Eye (tissue), 1 donor: ENCODE measurements around the gene DISP2.

Experiments
- DNase-seq: peaks from one replicate; pipeline ENCODE4 v3.0.0-alpha.2; 2015

DISP2 gene

DNA sequence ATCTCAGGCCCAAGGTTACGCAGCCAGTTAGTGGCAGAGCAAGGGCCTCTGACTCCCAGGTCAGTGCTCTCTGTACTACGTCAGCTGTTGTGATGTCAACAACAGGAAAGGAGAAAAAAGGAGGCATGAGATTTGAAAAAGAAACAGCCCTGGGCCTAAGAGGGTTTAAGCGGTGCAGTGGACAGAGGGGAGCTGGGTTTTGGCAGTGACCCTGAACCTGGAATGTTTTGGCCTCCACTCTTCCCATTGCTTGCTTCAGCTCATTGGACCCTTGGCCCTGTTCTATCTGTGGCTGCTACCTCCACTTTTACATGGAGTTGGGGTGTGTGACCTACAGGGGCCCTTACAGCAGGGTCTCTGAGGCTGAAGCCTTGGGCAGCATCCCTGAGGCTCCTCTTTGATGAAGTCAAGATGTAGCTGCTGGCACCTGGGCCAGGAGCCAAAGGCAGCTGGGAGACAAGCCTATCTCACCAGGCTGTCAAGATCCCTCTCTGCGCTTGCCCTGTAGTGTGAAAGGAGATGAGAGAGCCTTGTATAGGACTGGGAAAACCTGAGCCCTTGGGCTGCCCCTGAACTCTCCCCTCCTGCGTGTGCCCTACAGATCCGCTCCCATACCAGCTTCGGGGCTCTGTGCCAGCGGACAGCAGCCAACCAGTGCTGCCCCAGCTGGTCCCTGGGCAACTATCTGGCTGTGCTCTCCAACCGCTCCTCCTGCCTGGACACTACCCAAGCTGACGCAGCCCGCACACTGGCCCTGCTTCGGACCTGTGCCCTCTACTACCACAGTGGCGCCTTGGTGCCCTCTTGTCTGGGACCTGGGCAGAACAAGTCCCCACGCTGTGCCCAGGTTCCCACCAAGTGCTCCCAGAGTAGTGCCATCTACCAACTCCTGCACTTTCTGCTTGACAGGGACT, 8.7 kb downstream of the DISP2 start:
- no peak for DNase-seq

DNA sequence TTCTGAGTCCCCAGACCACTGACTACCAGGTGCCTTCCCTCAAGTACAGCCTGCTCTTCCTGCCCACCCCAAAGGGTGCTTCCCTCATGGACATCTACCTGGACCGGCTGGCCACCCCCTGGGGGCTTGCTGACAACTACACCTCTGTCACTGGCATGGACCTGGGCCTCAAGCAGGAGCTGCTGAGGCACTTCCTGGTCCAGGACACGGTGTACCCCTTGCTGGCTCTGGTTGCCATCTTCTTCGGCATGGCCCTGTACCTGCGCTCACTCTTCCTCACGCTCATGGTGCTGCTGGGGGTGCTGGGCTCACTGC, 9.3 kb downstream of the DISP2 start:
- no peak for DNase-seq

DNA sequence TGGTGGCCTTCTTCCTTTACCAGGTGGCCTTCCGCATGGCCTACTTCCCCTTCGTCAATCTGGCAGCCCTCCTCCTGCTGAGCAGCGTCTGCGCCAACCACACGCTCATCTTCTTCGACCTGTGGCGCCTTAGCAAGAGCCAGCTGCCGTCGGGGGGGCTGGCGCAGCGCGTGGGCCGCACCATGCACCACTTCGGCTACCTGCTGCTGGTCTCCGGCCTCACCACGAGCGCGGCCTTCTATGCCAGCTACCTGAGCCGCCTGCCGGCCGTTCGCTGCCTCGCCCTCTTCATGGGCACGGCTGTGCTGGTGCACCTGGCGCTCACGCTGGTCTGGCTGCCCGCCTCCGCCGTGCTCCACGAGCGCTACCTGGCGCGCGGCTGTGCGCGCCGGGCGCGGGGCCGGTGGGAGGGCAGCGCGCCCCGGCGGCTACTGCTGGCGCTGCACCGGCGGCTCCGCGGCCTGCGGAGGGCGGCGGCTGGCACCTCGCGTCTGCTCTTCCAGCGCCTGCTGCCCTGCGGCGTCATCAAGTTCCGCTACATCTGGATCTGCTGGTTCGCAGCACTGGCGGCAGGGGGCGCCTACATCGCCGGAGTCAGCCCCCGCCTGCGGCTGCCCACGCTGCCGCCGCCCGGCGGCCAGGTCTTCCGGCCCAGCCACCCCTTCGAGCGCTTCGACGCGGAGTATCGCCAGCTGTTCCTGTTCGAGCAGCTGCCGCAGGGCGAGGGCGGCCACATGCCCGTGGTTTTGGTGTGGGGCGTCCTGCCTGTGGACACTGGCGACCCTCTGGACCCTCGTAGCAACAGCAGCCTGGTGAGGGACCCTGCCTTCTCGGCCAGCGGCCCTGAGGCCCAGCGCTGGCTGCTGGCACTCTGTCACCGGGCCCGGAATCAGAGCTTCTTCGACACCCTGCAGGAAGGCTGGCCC, 9.9 kb downstream of the DISP2 start:
- peak; percentile 94 for DNase-seq

DNA sequence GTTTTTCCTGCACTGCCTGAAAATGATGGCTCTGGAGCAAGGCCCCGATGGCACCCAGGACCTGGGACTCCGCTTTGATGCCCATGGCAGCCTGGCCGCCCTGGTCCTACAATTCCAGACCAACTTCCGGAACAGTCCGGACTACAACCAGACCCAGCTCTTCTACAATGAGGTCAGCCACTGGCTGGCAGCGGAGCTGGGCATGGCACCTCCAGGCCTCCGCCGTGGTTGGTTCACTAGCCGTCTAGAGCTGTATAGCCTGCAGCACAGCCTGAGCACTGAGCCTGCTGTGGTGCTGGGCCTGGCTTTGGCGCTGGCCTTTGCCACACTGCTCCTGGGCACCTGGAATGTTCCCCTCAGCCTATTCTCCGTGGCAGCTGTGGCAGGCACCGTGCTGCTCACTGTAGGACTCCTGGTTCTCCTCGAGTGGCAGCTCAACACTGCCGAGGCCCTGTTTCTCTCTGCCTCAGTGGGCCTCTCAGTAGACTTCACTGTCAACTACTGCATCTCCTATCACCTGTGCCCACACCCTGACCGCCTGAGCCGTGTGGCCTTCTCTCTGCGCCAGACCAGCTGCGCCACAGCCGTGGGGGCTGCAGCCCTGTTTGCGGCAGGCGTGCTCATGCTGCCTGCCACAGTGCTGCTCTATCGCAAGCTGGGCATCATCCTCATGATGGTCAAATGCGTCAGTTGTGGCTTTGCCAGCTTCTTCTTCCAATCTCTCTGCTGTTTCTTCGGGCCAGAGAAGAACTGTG, 10.9 kb downstream of the DISP2 start:
- DNase-seq = no peak

DNA sequence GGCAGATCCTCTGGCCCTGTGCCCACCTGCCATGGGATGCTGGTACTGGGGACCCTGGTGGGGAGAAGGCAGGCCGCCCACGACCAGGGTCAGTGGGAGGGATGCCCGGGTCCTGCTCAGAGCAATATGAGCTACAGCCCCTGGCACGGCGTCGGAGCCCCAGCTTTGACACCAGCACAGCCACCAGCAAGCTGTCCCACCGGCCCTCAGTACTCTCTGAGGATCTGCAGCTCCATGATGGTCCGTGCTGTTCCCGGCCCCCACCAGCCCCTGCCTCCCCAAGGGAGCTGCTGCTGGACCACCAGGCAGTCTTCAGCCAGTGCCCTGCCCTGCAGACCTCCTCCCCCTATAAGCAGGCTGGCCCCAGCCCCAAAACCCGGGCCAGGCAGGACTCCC, 11.5 kb downstream of the DISP2 start:
- DNase-seq = no peak

DNA sequence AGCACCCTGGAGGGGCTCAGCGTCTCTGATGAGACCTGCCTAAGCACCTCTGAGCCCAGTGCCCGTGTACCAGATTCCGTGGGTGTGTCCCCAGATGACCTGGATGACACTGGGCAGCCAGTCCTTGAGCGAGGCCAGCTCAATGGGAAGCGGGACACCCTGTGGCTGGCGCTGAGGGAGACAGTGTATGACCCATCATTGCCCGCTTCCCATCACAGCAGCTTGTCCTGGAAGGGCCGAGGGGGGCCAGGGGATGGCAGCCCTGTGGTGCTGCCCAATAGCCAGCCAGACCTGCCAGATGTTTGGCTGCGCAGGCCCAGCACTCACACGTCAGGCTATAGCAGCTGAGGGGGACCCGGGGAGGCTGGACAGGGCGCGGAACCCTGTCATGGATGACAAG, 12.0 kb downstream of the DISP2 start:
- no peak for DNase-seq

DNA sequence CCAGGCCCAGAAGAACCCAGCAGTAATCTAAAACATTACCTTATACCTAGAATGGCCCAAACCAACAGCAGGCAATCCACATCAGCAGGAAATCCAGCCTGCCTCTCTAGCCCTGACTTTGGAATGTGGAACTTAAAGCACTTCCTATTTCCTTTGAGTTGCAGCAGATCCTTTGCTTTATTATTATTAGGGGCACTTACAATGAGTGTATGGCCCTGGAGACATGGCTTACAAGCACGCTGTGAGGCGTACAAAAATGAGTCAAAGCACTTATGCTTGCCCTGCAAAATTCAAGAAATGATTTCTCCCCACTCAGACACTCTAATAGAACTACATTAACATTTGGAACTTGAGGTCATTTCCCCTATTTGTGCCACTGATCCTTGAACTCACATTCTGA, 15.0 kb downstream of the DISP2 start:
- DNase-seq = no peak

DNA sequence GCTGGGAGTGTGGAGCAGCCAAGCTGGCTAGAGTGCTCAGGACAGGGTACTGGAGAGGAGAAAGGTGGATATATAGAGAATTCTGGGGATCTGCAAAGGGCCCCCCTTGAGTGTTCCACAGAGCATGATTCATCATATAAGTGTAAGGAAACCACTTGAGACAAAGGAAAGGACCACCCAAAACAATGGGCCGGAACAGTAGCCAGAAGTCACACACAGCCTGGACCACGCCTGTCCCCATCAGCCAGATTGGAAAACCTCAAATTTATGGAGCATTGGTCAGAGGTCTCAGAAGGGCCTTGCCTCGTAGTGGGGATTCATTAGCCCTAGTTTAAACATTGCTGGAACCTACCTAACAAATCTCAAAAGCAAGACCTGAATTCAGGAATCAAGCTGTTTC, 19.6 kb downstream of the DISP2 start:
- no peak for DNase-seq

DNA sequence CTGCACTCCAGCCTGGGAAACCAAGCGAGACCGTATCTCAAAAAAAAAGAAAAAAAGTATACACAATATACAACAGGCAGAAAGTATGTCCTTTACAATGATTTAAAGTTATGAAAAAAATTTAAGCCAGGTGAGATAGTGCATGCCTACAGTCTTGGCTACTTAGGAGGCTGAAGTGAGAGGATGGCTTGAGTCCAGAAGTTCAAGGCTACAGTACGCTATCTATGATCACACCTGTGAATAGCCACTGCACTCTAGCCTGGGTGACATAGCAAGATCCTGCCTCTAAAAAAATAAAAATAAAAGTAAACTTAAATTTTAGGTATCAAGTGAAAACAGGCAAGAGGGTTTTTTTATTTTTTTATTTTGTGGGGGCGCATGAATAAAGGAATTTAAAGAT, 21.4 kb downstream of the DISP2 start:
- DNase-seq = no peak

DNA sequence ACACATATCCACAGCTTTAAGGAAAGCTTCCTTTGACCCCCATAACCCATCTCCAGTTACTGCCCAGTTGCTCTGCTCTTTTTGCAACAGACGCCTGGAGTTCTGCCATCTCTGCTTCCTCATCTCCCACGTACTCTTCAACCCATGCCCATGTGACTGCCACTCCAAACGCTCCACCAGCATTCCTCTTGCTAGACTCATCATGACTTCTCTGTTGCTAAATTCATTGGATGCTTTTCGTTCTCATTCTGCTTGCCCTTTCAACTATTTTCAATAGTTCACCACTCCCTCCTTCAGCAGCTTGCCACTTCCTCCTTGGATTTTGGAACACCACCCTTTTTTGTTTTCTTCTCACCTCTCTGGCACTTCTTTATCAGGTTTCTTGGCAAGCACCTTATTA, 21.8 kb downstream of the DISP2 start:
- no peak for DNase-seq

DNA sequence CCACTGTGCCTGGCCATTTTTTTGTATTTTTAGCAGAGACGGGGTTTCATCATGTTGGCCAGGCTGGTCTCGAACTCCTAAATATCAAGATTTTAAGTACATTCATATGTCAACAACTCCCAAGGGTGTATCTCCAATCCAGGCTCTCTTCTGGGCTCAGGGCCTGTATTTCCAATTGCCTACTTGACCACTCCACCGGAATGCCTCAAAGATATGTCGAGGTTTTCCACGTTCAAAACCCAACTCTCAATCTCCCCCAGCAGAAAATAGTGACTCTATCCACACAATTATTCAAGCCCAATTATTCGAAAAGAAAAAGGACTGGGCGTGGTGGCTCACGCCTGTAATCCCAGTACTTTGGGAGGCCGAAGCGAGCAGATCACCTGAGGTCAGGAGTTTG, 22.6 kb downstream of the DISP2 start:
- no peak for DNase-seq

DNA sequence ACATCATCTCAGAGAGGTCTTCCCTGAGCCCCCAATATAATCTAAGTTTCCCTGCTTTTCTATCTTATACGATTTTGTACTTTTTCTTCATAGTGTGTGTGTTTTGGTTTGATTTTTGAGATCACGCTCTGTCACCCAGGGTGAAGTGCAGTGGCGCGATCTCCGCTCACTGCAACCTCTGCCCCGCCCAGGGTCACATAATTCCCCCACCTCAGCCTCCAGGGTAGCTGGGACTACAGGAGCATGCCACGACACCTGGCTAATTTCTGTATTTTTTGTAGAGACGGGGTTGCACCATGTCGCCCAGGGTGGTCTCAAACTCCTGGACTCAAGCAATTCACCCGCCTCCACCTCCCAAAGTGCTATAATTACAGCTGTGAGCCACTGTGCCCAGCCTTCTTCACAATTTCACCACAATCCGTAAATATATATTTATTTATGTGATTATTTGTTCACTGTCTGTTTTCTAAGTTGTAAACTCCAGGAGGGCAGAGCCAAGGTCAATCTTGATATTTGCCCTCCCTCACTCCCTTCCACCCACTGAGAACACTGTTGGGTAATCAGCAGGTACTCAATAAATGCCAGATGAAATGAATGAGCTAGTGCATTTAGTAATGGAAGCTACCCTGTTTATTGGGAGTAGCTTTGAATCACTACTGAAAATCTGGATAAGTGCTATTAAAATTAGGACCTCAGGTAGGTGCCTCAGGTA, 24.0 kb downstream of the DISP2 start:
- DNase-seq = no peak

DNA sequence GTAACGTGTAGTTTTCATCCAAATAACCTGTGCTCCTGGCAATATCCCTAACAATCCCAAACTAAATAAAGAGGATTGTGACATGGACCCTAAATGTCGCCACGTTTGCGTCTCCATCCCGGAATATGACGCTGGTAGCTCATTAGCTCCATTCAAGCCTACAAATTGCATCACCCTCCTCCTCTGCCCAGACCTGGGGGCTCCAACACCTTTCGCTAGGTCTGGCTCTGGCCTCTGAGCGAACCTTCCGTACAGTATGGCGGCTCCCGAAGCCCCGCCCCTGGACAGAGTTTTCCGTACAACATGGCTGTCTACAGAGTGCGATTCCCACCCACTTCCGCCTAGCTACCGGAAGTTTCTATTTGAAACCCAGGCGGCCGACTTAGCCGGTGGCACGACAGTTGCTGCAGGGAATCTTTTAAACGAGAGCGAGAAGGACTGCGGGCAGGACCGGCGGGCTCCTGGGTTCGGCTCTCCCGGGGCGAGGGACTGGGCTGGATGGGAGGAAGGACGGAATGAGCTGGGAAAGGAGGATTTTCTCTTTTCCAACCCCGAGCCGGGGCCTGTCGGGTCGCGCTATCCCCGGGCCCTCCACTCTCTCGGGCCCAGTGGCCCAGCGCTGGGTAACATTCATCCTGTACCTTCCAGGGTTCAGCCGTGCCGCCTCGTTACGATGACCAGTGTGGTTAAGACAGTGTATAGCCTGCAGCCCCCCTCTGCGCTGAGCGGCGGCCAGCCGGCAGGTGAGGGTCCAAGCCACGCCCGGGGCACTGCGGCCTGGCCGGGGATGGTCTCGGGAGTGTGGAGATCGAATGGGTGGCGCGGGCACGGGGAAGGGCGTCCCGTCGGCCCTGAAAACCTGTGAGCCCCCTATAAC, 24.8 kb downstream of the DISP2 start, which contains the start of gene KNSTRN:
Gene KNSTRN, plus strand, starts transcription at position 142 of the 877 bp plus-strand sequence. Its CDS starts 115 bp downstream, at position 257.
- DNase-seq = peak; percentile 97

DNA sequence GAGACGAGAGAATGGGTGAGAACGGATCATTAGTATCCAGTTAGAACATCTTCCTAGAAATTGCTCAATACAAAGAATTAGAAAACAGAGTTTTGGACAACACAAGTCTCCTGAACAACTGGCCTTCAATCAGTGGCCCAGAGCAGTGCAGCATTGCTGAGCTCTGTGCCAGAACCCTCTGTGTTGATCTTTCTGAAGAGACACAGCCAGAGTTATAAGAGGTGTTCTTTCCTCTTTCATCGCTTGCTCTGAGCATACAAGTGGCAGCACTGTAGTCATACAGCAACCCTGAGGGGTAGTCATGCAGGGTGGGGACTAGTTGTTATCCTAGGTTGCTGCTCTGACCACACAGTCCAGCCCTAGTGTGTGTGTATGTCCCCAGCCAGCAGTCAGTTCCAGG, 28.5 kb downstream of the DISP2 start:
- no peak for DNase-seq

DNA sequence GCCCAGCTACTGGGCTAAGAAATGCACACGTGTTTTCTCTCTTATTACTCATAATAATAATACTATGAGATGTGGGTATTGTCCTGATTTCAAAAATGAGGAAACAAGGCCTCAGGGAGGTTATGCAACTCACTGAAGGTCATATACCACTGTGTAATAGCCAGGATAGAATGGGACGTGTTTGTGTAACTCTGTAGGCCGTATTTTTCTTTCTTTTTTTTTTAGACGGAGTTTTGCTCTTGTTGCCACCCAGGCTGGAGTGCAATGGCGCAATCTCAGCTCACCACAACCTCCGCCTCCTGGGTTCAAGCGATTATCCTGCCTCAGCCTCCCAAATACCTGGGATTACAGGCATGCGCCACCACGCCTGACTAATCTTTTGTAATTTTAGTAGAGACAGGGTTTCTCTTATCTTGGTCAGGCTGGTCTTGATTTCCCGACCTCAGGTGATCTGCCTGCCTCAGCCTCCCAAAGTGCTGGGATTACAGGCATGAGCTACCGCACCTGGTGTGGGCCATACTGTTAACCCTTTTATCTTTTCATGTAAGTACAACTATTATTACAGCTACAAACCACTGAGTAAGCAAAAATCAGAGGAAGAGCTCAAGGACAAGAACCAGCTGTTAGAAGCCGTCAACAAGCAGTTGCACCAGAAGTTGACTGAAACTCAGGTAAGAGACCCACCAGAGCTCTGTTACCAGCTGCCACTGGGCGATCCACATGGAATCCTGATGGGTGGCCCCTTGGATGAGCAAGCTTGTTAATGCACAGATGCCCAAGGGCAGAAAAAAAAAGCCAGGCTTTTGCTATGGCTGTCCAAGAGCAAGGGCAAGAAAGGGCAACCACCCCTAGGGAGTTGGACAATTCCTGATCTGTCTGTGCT, 31.2 kb downstream of the DISP2 start:
- no peak for DNase-seq

DNA sequence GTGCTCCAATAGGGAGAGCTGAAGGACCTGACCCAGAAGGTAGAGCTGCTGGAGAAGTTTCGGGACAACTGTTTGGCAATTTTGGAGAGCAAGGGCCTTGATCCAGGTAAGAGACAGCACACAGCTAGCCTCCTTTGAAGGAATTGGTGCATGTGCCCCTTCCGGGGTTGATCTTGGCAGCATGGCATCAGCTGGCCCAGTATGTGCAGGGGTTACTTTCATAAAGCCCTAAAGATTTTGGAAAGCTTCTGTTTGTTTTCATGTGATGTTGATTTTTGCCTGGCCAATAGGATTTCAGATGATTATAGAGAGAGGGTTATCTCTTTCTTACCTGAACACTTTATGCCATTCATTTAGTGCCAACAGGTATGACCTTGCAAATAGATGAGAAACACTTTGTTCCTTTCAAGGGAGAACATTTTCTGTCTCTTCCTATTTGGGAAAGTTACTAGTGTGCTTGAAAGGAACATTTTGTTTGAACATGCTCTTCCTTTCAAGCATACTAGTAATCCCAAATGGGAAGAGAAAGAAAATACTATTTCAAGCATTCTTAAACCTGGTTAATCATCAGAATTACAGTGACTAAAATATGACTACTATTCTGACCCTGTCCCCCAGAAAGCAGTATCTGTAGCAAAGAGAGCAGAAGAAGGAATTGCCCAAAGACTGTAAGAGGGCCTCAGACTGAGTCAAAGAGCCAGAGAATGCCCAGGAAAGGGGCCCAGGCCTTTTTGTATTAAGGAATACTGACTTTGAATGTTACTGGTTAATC, 32.0 kb downstream of the DISP2 start:
- DNase-seq = no peak

DNA sequence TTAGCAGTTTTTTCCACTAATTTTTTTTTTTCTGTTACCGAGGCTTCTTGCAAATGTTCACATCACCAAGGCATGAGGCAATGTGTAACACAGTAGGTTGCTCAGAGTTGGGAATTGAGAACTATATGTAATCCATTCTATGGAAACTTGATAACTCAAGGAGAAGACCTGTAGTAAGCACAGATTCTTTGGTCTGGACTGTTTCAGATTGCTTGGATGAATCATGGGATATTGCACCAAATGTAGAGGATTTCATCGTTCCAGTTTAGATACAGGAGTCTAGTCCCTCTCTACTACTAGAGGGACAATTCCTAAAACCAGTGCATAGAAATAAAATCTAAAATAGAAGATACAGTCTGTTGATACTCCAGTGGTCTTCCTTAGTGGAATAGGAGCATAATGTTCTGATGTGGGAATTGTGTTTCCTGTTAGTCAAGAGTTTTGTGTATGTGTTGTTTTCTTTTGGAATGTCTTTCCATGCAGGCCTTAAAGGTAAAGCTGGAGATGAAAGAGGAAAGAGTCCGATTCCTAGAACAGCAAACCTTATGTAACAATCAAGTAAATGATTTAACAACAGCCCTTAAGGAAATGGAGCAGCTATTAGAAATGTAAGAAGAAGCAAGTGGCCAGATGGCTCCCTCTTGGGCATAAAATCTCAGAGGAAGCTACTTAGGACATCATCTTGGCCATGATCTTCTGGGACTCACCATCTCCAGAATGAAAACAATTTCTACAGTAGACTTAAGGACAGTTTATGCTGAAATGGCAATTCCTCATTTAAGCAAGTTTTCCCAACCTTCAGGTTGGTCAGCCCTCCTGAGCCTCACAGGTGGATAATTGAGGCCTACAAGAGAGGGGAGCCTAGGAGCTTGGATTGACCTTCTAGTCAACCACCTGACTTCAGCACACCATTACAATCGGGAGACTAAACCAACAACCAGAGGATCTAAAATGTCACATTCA, 35.2 kb downstream of the DISP2 start:
- DNase-seq = no peak

DNA sequence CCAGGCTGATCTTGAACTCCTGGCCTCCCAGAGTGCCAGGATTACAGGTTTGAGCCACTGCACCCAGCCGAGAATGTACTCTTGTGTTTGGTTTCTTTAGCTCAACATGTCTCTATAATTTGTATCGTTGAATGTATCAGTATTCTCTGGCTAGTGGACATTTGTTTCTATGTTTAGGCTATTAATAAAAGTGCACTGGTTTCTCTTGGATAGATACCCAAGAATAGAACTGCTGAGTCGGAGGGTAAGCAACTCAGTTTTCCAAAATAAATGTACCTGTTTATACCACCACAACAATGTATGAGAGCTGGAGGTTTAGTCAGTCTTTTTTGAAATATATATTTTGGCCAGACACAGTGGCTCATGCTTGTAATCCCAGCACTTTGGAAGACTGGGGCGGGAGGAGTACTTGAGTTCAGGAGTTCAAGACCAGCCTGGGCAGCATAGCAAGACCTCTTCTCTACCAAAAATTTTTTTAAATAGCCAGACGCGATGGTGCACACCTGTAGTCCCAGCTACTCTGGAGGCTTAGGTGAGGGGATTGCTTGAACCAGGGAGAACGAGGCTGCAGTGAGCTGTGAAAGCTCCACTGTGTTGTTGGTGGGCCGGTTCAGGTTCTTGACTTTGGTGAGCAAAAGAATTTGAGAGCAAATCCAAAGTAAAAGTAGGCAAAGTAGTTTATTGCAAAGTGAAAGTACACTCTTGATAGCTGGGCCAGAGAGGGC, 39.8 kb downstream of the DISP2 start:
- DNase-seq = no peak
